Neuronal stem cell (in vitro differentiated cells): Measurements from ENCODE around the gene CBFA2T3.

Experiments
- DNase-seq: peaks from one replicate; pipeline ENCODE4 v3.0.0-alpha.2; 2013; ENCODE audit warnings: low spot score
- H2AFZ ChIP-seq: one replicate; pipeline ENCODE4 v1.6.1; 2013; ENCODE audit warnings: mild to moderate bottlenecking, low read length, inconsistent platforms
- H2AK5ac ChIP-seq: 2 replicates; pipeline ENCODE4 v1.6.1; 2013; ENCODE audit warnings: low read depth, mild to moderate bottlenecking, inconsistent platforms, low read length, moderate library complexity, mixed read lengths
- H2BK120ac ChIP-seq: 2 replicates; pipeline ENCODE4 v1.6.1; 2013; ENCODE audit warnings: low read depth, mild to moderate bottlenecking, inconsistent platforms, low read length, moderate library complexity, mixed read lengths
- H2BK12ac ChIP-seq: one replicate; pipeline ENCODE4 v1.6.1; 2013; ENCODE audit warnings: low read length, inconsistent platforms
- H2BK15ac ChIP-seq: 2 replicates; pipeline ENCODE4 v1.6.1; 2013; ENCODE audit warnings: mild to moderate bottlenecking, low read length, inconsistent platforms, mixed read lengths
- H2BK5ac ChIP-seq: one replicate; pipeline ENCODE4 v1.6.1; 2013; ENCODE audit warnings: inconsistent platforms, mild to moderate bottlenecking, low read length, moderate library complexity
- H3K14ac ChIP-seq: one replicate; pipeline ENCODE4 v1.6.1; 2013; ENCODE audit warnings: low read length, inconsistent platforms
- H3K18ac ChIP-seq: 2 replicates; pipeline ENCODE4 v1.6.1; 2013; ENCODE audit warnings: low read length, inconsistent platforms
- H3K23ac ChIP-seq: 2 replicates; pipeline ENCODE4 v1.6.1; 2013; ENCODE audit warnings: low read depth, mild to moderate bottlenecking, mixed read lengths, low read length, inconsistent platforms; ENCODE audit not compliant: poor library complexity
- H3K27ac ChIP-seq: replicated peaks from 3 replicates; pipeline ENCODE4 v1.5.1; 2013; ENCODE audit warnings: low read length, inconsistent platforms
- H3K27me3 ChIP-seq, 3 experiments: 2 replicates each; pipeline ENCODE4 v1.6.1; 2013; ENCODE audit warnings: low read length in 3 of 3, mild to moderate bottlenecking in 2 of 3, inconsistent platforms in 1 of 3, low read depth in 1 of 3, mixed read lengths in 1 of 3, moderate library complexity in 1 of 3; ENCODE audit not compliant: control insufficient read depth in 3 of 3, insufficient read depth in 3 of 3
- H3K36me3 ChIP-seq, 2 donors: replicated peaks in 1 of 2; 2 replicates each; pipeline ENCODE4 v1.6.1; 2013; ENCODE audit warnings: low read length in 2 of 2; ENCODE audit not compliant: control insufficient read depth in 2 of 2, insufficient read depth in 2 of 2
- H3K4ac ChIP-seq: 2 replicates; pipeline ENCODE4 v1.6.1; 2013; ENCODE audit warnings: inconsistent platforms, mild to moderate bottlenecking, low read length, moderate library complexity
- H3K4me1 ChIP-seq, 2 donors: 1 replicate in 1 of 2; 2 replicates in 1 of 2; pipeline ENCODE4 v1.6.1; 2013; ENCODE audit warnings: low read length in 2 of 2, low read depth in 1 of 2; ENCODE audit not compliant: control insufficient read depth in 2 of 2, insufficient read depth in 1 of 2
- H3K4me2 ChIP-seq: one replicate; pipeline ENCODE4 v1.6.1; 2013; ENCODE audit warnings: mild to moderate bottlenecking, low read length, inconsistent platforms; ENCODE audit not compliant: insufficient read depth, poor library complexity, severe bottlenecking
- H3K4me3 ChIP-seq, 2 donors: 2 replicates each; pipeline ENCODE4 v1.5.1; 2013; ENCODE audit warnings: low read length in 2 of 2, mild to moderate bottlenecking in 2 of 2, inconsistent platforms in 1 of 2, moderate library complexity in 1 of 2
- H3K79me1 ChIP-seq: one replicate; pipeline ENCODE4 v1.6.1; 2013; ENCODE audit warnings: low read depth, mild to moderate bottlenecking, inconsistent platforms, low read length, moderate library complexity
- H3K9ac ChIP-seq: one replicate; pipeline ENCODE4 v1.6.1; 2013; ENCODE audit warnings: mild to moderate bottlenecking, low read depth, low read length, inconsistent platforms; ENCODE audit not compliant: poor library complexity
- H3K9me3 ChIP-seq, 2 donors: replicated peaks in 1 of 2; 2 replicates each; pipeline versions ENCODE3 to v1.6.1; 2013; ENCODE audit warnings: low read length in 2 of 2, mild to moderate bottlenecking in 2 of 2, inconsistent platforms in 1 of 2, low read depth in 1 of 2, mixed read lengths in 1 of 2, moderate library complexity in 1 of 2; ENCODE audit not compliant: control insufficient read depth in 2 of 2, insufficient read depth in 1 of 2
- H4K8ac ChIP-seq: one replicate; pipeline ENCODE4 v1.6.1; 2013; ENCODE audit warnings: low read depth, mild to moderate bottlenecking, inconsistent platforms, low read length, moderate library complexity
- H4K91ac ChIP-seq: one replicate; pipeline ENCODE4 v1.6.1; 2013; ENCODE audit warnings: low read length, low read depth, mild to moderate bottlenecking, inconsistent platforms; ENCODE audit not compliant: poor library complexity
- WGBS, 2 donors: extraction: QIAGEN DNeasy Blood & Tissue Kit; methylation state at CpG; one replicate each; pipeline ENCODE4 v1.1.7; 2013; ENCODE audit warnings: missing lambda C conversion rate in 2 of 2, mixed read lengths in 1 of 2; ENCODE audit not compliant: insufficient read length in 2 of 2, insufficient replicate concordance in 1 of 2; ENCODE audit errors: extremely low coverage in 2 of 2; 5-methylcytosine and 5-hydroxymethylcytosine counted together

Gene CBFA2T3

DNA sequence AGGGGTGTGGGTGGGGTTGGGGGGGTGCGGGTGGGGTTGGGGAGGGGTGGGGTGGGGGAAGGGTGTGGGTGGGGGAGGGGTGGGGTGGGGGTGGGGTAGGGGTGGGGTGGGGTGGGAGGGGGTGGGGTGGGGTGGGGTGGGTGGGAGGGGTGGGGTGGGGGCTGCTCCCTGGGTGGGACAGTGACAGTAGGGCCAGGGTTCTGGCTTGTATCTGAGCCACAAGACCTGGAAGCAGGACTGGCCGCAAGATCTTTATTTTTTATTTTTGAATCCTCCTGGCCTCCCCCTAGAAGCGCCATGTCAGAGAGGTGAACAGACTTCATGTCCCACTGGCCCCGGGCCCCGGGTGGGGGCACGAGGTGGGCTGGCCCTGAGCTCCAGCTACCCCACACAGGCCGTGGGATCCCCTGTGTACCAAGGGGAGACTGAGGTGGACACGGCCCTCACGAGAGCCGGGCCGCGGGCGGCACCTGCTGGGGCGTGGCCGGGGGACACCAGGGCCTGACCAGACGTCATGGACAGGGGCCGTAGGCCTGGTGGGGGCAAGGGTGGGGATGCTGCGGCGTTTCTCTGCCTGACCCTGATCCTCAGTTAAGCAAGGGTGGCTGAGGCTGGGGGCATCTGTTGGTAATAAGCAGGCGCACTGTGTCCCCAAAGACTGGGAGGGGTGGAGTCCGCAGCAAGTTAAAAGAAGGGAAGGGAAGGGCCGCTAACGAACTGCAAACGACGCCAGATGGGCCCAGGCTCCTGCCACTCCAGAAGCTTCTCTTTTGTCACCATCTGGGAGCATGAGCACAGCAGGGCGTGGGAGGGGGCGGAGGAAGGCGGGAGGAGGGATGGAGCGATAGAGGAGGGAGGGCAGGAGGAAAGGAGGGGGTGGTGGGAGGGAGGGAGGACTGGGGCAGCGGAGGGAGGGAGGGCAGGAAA is 88.3 kb downstream of the CBFA2T3 start:
- no peak overlapping the region for H3K4ac ChIP-seq
- no CpG with 5 or more reads among the region's 30 CpGs for WGBS, 2 donors
- H2AFZ ChIP-seq: no peak overlapping the region
- no peak for DNase-seq
- no peak overlapping the region for H4K8ac ChIP-seq
- H3K4me1 ChIP-seq: no peaks in the 10 kb centered on the region
- no peak overlapping the region for H3K4me2 ChIP-seq
- H3K9ac ChIP-seq: no peak overlapping the region
- peak overlapping the region; percentile 59 for H3K18ac ChIP-seq
- no peak overlapping the region for H3K4me3 ChIP-seq
- H3K79me1 ChIP-seq: peaks cover 4% of the 10 kb centered on the region
- no peak overlapping the region for H2BK5ac ChIP-seq
- no peak overlapping the region for H3K23ac ChIP-seq
- no peak overlapping the region for H2BK120ac ChIP-seq
- H3K36me3 ChIP-seq: no peaks in the 10 kb centered on the region
- no peaks in the 10 kb centered on the region for H3K27me3 ChIP-seq
- no peak overlapping the region for H3K14ac ChIP-seq
- H3K9me3 ChIP-seq: peaks cover 0 to 4% of the 10 kb centered on the region in 2 donors
- no peak overlapping the region for H4K91ac ChIP-seq
- peak overlapping the region; percentile 81 for H2AK5ac ChIP-seq
- H3K27ac ChIP-seq: no peak overlapping the region
- no peak overlapping the region for H2BK15ac ChIP-seq
- H2BK12ac ChIP-seq: no peak overlapping the region

DNA sequence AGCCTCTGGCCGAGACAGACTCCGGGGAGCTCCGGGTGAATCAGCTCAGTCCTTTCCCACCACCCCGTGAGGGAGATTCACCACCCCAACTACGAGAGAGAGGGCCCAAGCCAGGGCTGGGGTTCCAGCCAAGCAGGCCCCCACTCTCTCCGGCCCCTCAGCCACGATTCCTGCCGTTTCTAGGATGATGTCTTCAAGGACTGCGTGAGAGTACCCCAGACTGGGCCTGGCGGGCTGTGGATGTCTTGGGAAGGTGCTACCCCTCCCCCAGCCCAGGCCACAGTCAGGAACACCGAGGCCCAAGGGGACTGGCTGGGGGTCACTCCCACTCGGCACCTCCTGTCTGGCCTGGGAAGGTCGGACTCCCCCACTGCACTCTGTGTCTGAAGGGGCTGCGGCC is 89.0 kb downstream of the CBFA2T3 start:
- Histone ChIP-seq H3K4me1 (no peaks in the 10 kb centered on the region), H3K4ac (no peak overlapping the region), H2BK12ac (no peak overlapping the region), H3K4me2 (peak overlapping the region; percentile 11), H2BK15ac (no peak overlapping the region), H3K4me3 (no peak overlapping the region), H3K36me3 (no peaks in the 10 kb centered on the region), H2AFZ (no peak overlapping the region), H3K23ac (no peak overlapping the region), H2BK120ac (no peak overlapping the region), H2AK5ac (no peak overlapping the region), H2BK5ac (no peak overlapping the region), H3K18ac (no peak overlapping the region), H3K9ac (no peak overlapping the region), H3K79me1 (peaks cover 4% of the 10 kb centered on the region), H4K91ac (no peak overlapping the region), H3K14ac (no peak overlapping the region), H3K9me3 (peaks cover 0 to 4% of the 10 kb centered on the region in 2 donors), H3K27me3 (no peaks in the 10 kb centered on the region), H3K27ac (no peak overlapping the region), H4K8ac (no peak overlapping the region)
- no CpG with 5 or more reads among the region's 14 CpGs for WGBS, 2 donors
- no peak for DNase-seq

DNA sequence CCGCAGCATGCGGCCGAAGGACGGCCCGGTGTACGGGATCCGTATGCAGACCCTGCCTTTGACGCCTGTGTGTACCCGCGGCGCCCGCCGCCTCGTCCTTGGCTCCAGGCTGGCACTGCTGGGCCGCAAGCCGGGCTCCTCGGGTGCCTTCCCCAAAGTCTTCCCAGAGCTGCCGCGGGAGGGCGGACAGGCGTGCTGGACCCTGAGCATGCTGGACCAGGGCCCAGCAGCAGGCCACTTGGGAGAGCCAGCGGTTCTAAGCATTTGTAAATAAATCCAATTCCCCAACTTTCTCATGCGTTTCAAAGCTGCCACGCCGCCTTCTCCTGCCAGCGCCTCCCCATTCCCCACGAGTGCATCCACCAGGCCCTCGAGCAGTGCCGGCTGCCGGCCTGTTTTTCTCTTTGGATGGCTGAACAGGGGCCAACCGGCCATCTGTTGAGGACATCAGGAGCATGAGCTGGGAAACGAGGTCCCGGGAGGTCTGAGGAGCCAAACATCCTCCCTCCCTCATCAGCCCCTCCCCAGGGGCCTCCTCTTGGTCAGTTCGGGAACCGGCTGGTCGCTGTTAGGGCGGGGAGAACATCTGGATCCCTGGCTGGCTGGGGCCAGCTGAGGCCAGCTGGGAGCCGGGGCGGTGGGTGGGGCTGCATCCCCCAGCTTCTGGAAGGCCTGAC is 90.0 kb downstream of the CBFA2T3 start:
- Histone ChIP-seq H2BK5ac (no peak overlapping the region), H3K9me3 (peaks cover 0 to 8% of the 10 kb centered on the region in 2 donors), H3K4me3 (no peak overlapping the region), H3K79me1 (peaks cover 11% of the 10 kb centered on the region), H2BK120ac (no peak overlapping the region), H3K27me3 (peaks cover 0 to 3% (median 0%) of the 10 kb centered on the region in 3 experiments), H4K8ac (no peak overlapping the region), H4K91ac (no peak overlapping the region), H3K18ac (no peak overlapping the region), H3K36me3 (no peaks in the 10 kb centered on the region), H2BK12ac (no peak overlapping the region), H3K4ac (no peak overlapping the region), H3K4me1 (no peaks in the 10 kb centered on the region), H3K9ac (no peak overlapping the region), H3K27ac (no peak overlapping the region), H2BK15ac (peak overlapping the region; percentile 75), H3K14ac (peak overlapping the region; percentile 25), H2AFZ (no peak overlapping the region), H2AK5ac (no peak overlapping the region), H3K4me2 (no peak overlapping the region), H3K23ac (no peak overlapping the region)
- no peak for DNase-seq
- WGBS, 2 donors: no CpG with 5 or more reads among the region's 39 CpGs

DNA sequence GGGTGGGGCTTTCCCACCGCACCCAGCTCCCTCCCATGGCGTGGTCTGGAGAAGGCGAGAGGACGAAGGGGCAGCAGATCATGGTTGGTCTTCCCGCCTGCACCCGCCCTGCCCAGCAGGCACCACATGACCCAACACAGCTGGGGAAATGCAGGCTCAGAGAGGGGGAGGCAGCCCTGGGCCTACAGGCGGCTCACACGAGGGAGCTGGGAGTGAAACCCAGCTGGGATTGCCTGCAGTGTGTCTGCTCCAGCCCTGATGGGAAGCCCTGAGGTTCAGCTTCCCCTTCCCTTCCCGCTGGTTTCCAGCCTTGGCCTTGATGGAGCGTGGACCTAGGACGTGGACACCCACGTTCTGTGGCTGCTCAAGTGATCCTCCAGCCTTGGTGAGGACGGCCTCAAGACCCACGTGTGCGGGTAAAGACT is 90.6 kb downstream of the CBFA2T3 start:
- Histone ChIP-seq H2AK5ac (no peak overlapping the region), H3K79me1 (peaks cover 11% of the 10 kb centered on the region), H3K4me2 (no peak overlapping the region), H4K8ac (no peak overlapping the region), H3K27ac (no peak overlapping the region), H3K4ac (no peak overlapping the region), H2BK120ac (no peak overlapping the region), H2BK5ac (no peak overlapping the region), H4K91ac (no peak overlapping the region), H3K14ac (peak overlapping the region; percentile 25), H3K23ac (no peak overlapping the region), H3K27me3 (peaks cover 0 to 6% (median 0%) of the 10 kb centered on the region in 3 experiments), H3K4me3 (peak overlapping the region in 1 of 2 donors; percentile 38), H3K18ac (peak overlapping the region; percentile 44), H2AFZ (no peak overlapping the region), H3K4me1 (peaks cover 0 to 2% of the 10 kb centered on the region in 2 donors), H3K9ac (no peak overlapping the region), H2BK12ac (peak overlapping the region; percentile 30), H3K9me3 (peaks cover 0 to 8% of the 10 kb centered on the region in 2 donors), H2BK15ac (no peak overlapping the region), H3K36me3 (no peaks in the 10 kb centered on the region)
- DNase-seq: no peak
- WGBS, 2 donors: no CpG with 5 or more reads among the region's 15 CpGs
